ENCODE data around the gene CFAP52.
"Not testable (repeated sequence)": the region's sequence is repeated elsewhere in the genome, so short reads cannot be mapped to it uniquely, and the experiment has no call there.

The CFAP52 gene

GRCh38 chr17:9576521-9577372, at the start of gene CFAP52:
CFAP52 (plus strand) TSS chr17:9576642; CDS start chr17:9576696, 54 bp downstream.
- DNase-seq (ENCODE audit: insufficient read length, low spot score), result peak; percentile 79
- no peak for FAIRE-seq

DNA sequence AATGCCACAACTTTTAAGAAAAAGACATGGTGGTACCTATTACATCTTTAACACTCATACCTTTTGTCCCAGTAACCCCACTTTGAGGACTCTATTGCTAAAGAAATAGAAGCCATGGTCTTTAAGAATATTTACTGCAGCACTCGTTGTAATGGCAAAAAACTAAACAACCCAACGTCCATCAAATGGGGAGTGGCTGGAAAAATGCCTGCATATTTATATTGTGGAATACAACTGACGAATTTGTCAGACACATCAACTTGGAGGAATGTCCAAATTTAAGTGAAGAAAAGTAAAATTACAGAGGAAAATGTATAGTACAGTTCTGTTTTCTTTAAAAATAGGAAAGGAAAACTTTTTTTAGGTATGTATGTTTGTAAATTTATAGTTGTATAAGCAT, 48.7 kb upstream of the CFAP52 start:
- FAIRE-seq, result no peak
- DNase-seq (ENCODE audit: insufficient read length, low spot score), result no peak

DNA sequence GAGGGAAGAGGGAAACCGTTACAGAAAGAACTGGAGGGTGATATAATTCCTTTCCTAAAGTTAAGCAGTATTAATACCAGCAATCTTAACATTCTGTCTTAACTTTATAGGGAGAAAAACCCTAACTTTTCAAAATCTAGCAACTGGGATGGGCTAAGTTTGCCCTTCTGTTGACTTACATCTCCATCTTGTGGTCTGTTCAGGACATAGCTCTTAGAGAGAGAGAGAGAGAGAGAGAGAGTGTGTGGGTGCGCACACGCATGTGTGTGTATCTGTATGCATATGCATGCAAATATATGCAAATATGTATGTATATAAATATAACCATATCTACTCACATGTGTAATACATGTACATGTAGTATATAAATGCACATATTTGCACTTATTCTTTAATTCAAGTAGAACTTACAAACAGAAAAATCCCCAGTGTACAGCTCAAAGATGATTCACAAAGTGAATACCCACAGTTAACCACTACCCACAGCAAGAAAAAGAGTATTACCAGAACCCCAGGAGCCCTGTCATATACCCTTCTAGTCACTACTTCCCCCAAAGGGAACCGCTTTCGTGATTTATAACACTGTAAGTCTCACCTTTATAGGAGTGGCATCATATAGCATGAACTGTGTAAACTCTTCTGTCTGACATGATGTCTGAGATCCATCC, 47.3 kb upstream of the CFAP52 start:
- peak; percentile 37 for DNase-seq (ENCODE audit: insufficient read length, low spot score)
- FAIRE-seq, result no peak

DNA sequence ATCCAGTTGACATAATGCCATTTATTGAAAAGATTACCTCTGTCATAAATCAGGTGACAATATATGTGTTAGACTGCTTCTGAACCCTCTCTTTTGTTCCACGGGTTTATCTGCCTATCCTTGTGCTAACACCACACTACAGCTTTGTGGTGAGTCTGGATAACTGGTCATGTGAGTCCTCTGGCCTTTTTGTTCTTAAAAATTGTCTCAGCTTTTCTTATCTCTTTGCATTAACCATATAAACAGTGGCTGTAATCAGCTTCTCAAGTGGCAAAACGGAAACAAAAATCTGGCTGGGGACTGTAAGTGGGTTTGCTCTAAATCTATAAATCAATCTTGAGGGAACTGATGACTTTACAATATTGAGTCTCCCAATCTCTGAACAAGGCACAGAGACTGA, 45.4 kb upstream of the CFAP52 start:
- FAIRE-seq (no peak), DNase-seq (ENCODE audit: insufficient read length, low spot score) (no peak)

DNA sequence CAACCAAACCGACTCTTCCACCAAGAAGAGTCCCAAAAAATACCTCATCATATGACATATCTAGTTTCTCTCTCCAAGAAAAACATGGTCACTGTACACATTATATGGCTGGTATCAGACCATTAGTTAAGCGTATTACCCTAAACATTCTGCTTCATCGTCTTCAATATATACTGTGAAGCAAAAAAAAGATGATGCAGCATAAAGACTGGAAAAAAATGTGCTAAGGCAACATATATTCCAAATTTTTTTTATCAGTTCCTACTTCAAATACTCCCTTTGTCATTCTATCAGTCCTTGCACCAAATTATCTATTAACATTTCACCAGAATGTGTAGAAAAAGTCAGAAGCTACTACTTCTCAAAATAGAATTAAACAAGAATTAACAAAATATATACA, 43.7 kb upstream of the CFAP52 start:
- FAIRE-seq, result no peak
- DNase-seq (ENCODE audit: insufficient read length, low spot score), result no peak

GRCh38 chr17:9533441-9533840, 43.0 kb upstream of the CFAP52 start:
- no peak for FAIRE-seq
- no peak for DNase-seq (ENCODE audit: insufficient read length, low spot score)

GRCh38 chr17:9536061-9536460, 40.4 kb upstream of the CFAP52 start:
- no peak for FAIRE-seq
- no peak for DNase-seq (ENCODE audit: insufficient read length, low spot score)

- DNase-seq (ENCODE audit: insufficient read length, low spot score) (no peak), FAIRE-seq (no peak)
Measured at GRCh38 chr17:9537177-9537776, 39.2 kb upstream of the CFAP52 start.

DNA sequence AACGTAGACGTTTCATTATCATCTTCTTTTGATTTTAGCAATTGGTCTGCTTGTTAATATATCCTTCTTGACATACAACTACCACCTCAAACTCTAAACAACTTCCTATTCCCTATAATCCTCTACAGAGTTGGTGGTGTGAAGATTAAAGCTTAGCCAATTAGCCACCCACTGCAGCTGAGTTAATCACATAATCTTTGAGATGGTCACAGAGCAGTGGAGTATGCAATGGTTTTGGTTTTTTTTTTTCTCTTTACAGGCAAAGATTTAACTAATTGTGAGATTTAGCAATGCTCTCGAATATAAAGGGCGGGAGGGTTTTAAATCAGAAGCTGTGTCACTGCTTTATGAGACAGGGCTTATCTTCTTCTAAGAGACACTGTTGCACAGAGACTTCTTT, 37.8 kb upstream of the CFAP52 start:
- DNase-seq (ENCODE audit: insufficient read length, low spot score) (no peak), FAIRE-seq (no peak)

DNA sequence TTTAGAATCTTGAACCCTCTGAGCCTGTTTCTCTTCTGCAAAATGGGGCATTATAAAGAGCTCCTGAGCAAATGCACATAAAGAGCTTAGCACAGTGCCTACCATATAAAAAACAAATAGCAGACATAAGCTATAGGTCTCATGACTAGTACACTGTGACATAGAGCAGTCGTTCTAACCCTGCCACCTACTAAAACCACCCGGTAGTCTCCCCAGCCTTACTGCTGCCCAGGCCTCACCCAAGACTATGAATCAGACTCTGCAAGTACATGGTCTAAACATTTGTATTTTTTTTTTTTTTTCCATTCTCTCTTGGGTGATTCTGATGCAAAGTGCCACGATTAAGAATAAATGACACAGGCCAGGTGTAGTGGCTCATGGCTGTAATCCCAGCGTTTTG, 34.7 kb upstream of the CFAP52 start:
- FAIRE-seq, result no peak

GRCh38 chr17:9544221-9544620, 32.2 kb upstream of the CFAP52 start:
- DNase-seq (ENCODE audit: insufficient read length, low spot score) (no peak), FAIRE-seq (no peak)

More for the DNA sequence above, 34.7 kb upstream of the CFAP52 start:
- no peak for DNase-seq (ENCODE audit: insufficient read length, low spot score)

- no peak for FAIRE-seq
- no peak for DNase-seq (ENCODE audit: insufficient read length, low spot score)
Measured at GRCh38 chr17:9549215-9549614, 27.2 kb upstream of the CFAP52 start.

- FAIRE-seq (no peak), DNase-seq (ENCODE audit: insufficient read length, low spot score) (no peak)
Measured at GRCh38 chr17:9553181-9553580, 23.3 kb upstream of the CFAP52 start.

GRCh38 chr17:9553596-9553995, 22.8 kb upstream of the CFAP52 start:
- no peak for FAIRE-seq
- no peak for DNase-seq (ENCODE audit: insufficient read length, low spot score)

- peak; percentile 47 for DNase-seq (ENCODE audit: insufficient read length, low spot score)
- FAIRE-seq, result not testable (repeated sequence)
Measured at GRCh38 chr17:9554715-9555114, 21.7 kb upstream of the CFAP52 start.

DNA sequence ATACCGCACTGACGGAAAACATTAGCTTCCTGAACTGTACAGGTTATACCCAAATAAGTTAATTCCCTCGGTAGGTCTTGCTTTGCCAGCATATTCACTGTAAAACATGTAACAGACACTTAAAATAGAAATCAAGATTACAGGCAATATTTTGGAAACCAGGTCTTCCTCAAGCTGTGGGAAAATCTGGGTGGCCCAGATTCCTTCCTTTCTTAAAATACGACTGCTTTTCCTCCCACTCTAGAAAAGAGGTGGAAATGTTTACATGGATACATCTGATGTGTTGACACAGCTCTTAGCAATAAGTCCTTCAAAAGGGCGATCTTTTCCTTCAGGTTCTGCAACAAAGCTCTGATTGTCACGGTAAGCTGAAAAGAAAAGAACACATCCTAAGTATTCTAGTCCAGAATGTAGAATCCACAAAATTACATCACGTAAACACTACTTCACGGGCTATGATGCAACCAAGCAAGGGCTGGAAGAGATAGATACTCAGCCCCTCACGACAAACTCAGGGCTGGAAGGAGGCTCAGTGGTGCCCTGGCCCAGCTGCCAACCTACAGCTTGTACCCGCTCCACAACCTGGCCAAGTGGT, 19.2 kb upstream of the CFAP52 start:
- no peak for FAIRE-seq
- no peak for DNase-seq (ENCODE audit: insufficient read length, low spot score)

- no peak for DNase-seq (ENCODE audit: insufficient read length, low spot score)
- no peak for FAIRE-seq
Measured at GRCh38 chr17:9557857-9558256, 18.6 kb upstream of the CFAP52 start.

DNA sequence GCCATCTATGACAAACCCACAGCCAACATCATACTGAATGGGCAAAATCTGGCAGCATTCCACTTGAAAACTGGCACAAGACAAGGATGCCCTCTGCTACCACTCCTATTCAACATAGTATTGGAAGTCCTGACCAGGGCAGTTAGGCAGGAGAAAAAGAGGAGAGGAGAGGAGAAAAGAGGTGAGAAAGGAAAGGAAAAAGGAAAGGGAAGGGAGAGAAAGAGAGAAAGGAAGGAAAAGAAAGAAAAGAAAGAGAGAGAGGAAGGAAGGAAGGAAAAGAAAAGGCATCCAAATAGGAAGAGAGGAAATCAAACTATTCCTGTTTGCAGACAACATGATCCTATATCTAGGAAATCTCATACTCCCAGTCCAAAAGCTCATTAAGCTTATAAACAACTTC, 12.3 kb upstream of the CFAP52 start:
- FAIRE-seq, result no peak

DNA sequence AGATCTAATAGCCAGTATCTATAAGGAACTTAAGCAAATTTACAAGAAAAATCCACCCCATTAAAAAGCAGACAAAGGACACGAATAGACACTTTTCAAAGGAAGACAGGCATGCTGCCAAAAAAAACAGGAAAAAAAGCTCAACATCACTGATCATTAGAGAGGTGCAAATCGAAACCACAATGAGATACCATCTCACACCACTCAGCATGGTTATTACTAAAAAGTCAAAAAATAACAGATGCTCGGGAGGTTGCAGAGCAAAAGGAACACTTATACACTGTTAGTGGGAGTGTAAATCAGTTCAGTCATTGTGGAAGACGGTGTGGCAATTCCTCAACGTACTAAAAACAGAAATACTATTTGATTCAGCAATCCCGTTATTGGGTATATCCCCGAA, 10.4 kb upstream of the CFAP52 start:
- DNase-seq (ENCODE audit: insufficient read length, low spot score) (no peak), FAIRE-seq (no peak)

More for the DNA sequence above, 12.3 kb upstream of the CFAP52 start:
- DNase-seq (ENCODE audit: insufficient read length, low spot score), result no peak

- not testable (repeated sequence) for FAIRE-seq; DNase-seq (ENCODE audit: insufficient read length, low spot score)
Measured at GRCh38 chr17:9566739-9567138, 9.7 kb upstream of the CFAP52 start.

DNA sequence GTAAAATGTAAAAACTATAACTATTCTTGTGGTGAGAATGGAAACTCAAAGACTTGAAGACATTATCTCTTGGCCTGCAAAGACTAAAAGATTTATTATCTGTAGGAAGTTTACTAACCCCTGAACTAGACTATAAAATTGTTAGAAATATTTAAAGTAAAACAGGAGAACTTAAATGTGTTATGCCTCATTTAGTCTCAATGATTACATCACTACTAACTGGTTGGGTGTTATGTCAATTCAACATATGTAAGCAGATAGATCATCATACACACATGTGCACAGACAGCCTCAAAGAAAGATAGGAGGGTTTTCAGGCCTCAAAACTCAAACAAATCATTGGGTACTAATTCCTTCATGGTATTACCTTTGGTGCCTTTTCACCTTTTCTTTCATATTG, 8.4 kb upstream of the CFAP52 start:
- DNase-seq (ENCODE audit: insufficient read length, low spot score) (no peak), FAIRE-seq (no peak)
